Neural progenitor cell (in vitro differentiated cells): Measurements from ENCODE around the gene ZMYM4.

Experiments used
- EZH2 ChIP-seq: fragments of 200-600 bp; sonication (generic); IDR thresholded peaks from 2 replicates; pipeline ENCODE4 v1.6.1; 2017; ENCODE audit warnings: antibody characterized with exemption, mild to moderate bottlenecking, moderate library complexity
- EZH2phosphoT487 ChIP-seq: fragments of 200-600 bp; sonication (generic); IDR thresholded peaks from 2 replicates; pipeline ENCODE4 v1.6.1; 2017; ENCODE audit warnings: antibody characterized with exemption
- TF ChIP-seq, protein P1 (sequence below): fragments of 200-600 bp; sonication (generic); IDR thresholded peaks from 2 replicates; pipeline ENCODE4 v1.5.1; 2017; ENCODE audit warnings: antibody characterized with exemption, mild to moderate bottlenecking

DNA sequence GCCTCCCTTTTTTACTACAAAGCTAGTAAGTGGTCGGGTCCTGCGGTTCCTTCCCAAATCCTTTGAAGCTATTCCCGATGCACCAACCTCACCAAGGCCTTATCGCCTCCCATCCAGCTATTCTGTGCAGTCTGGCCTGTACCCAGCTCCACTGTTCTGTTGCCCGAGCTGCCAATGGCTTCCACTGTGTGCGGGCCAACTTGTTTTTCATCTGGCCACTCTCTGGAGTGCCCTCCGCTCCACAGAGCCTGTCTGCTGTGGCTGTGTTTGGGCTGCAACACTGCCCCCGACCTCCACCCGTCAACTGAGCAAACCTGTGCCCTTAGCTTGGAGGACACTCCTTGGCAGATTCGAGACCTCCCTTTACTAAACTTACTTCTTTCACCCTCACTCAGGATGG lies 163.7 kb downstream of the ZMYM4 start:
- TF ChIP-seq EZH2phosphoT487 (no peak), EZH2 (no peak)
- TF ChIP-seq, protein P1, sequence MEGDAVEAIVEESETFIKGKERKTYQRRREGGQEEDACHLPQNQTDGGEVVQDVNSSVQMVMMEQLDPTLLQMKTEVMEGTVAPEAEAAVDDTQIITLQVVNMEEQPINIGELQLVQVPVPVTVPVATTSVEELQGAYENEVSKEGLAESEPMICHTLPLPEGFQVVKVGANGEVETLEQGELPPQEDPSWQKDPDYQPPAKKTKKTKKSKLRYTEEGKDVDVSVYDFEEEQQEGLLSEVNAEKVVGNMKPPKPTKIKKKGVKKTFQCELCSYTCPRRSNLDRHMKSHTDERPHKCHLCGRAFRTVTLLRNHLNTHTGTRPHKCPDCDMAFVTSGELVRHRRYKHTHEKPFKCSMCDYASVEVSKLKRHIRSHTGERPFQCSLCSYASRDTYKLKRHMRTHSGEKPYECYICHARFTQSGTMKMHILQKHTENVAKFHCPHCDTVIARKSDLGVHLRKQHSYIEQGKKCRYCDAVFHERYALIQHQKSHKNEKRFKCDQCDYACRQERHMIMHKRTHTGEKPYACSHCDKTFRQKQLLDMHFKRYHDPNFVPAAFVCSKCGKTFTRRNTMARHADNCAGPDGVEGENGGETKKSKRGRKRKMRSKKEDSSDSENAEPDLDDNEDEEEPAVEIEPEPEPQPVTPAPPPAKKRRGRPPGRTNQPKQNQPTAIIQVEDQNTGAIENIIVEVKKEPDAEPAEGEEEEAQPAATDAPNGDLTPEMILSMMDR, result no peak
